ENCODE results near the gene RPN2.

DNA sequence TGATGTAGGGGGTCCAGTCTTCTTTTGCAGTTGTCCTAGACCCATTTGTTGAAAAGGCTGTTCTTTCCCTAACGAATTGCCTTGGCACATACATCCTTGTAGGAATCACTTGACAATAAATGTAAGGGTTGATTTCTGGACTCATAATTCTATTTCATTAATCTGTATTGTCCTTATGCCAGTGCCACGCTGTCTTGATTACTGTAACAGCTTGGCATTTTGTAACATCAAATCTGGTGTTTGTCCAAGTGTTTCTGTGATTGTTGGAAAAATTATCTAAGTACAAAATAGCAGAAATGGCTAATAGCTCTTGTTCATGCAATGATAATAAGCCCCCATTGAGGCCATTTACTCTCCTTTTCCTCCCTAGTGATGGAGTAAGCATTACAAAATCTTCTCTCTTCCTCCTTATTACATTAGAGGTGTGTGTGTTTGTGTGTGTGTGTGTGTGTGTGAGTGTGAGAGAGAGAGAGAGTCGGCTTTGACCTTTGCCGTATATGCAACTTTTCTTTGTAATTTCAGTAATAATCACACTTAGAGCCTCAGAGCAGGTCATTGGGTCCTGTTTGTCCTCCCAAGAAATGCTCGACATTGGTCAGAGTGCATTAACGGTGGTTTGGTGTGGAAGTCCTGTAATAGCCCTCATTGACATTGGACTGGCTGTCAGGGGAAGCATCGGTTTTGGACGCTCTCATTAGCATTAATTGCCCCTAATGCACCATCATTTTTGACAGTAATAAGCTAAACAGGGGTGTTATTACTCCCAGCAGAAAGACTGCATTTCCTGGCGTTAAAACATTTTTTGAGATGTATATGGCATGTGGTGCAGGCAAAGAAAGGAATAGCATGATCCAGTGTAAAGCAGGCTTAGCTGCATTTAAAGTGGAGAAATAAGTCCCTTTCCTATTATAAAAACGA is 40.9 kb downstream of the RPN2 start:
- TF ChIP-seq, protein P1, sequence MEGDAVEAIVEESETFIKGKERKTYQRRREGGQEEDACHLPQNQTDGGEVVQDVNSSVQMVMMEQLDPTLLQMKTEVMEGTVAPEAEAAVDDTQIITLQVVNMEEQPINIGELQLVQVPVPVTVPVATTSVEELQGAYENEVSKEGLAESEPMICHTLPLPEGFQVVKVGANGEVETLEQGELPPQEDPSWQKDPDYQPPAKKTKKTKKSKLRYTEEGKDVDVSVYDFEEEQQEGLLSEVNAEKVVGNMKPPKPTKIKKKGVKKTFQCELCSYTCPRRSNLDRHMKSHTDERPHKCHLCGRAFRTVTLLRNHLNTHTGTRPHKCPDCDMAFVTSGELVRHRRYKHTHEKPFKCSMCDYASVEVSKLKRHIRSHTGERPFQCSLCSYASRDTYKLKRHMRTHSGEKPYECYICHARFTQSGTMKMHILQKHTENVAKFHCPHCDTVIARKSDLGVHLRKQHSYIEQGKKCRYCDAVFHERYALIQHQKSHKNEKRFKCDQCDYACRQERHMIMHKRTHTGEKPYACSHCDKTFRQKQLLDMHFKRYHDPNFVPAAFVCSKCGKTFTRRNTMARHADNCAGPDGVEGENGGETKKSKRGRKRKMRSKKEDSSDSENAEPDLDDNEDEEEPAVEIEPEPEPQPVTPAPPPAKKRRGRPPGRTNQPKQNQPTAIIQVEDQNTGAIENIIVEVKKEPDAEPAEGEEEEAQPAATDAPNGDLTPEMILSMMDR (IDR thresholded peaks at IDR 0.05): no peak
- TF ChIP-seq POLR2A (IDR thresholded peaks at IDR 0.05): no peak
